K562 (cell line): ENCODE data around the gene NR1D1. TPM values are rescaled to one million over a fixed set of nuclear protein-coding genes. Genes with fewer than 3 reads are reported as not detected.
A peak's percentile ranks its signal among the peaks of the same experiment; 100 is the strongest.

ENCODE experiments used
- ATAC-seq: fragments of 200-7000 bp; cut with Tn5 transposase; 3 replicates; pipeline ENCODE4 v1.9.1; 2020; ENCODE audit warnings: moderate library complexity
- BruUV-seq: library from RNA; stranded (reverse); fragments of 400-500 nt; replicated peaks from 2 replicates; lab custom pipeline; 2021; lab: Mats Ljungman, UMichigan
- CTCF ChIA-PET: fragments of 300-600 bp; formaldehyde crosslinking; extraction: SDS; loops from one replicate; lab custom pipeline; 2021; ENCODE audit warnings: low intra/inter-chr PET ratio; lab: Yijun Ruan, JAX
- POLR2A ChIA-PET: fragments of 300-600, 350-650 bp; sonication (Branson Sonifier 250); formaldehyde crosslinking; extraction: SDS; loops from one replicate; lab custom pipeline; 2021; ENCODE audit warnings: antibody characterized with exemption, inconsistent platforms; lab: Yijun Ruan, JAX
- DNase-seq, 4 experiments: peaks; one replicate each; pipeline versions ENCODE4 v3.0.0 to v3.0.0-alpha.2; 2011 to 2018; ENCODE audit warnings: low spot score in 3 of 4, mixed read lengths in 3 of 4; ENCODE audit errors: extremely low read depth in 1 of 4
- FAIRE-seq: peaks from 2 replicates; lab custom pipeline; 2011; peaks lifted over from hg19 to GRCh38; lab: Jason Lieb, UNC
- H2AFZ ChIP-seq: 2 replicates; pipeline ENCODE4 v1.6.0; 2011; ENCODE audit warnings: low read depth, low read length, control low read depth, inconsistent platforms
- H3K27ac ChIP-seq: fragments of 200-600 bp; 3 replicates; pipeline ENCODE4 v1.8.0; 2011; ENCODE audit warnings: low read depth, mild to moderate bottlenecking, control low read depth, inconsistent platforms, low read length, moderate library complexity, mixed read lengths; ENCODE audit errors: extremely low read depth
- H3K27me3 ChIP-seq, 2 experiments: fragments of 300-600 bp in 1 of 2; 2 replicates in 1 of 2; 3 replicates in 1 of 2; pipeline versions ENCODE4 v1.6.0 to v1.8.0; 2011; ENCODE audit warnings: inconsistent platforms in 2 of 2, low read length in 2 of 2, mild to moderate bottlenecking in 1 of 2, mixed read lengths in 1 of 2, moderate library complexity in 1 of 2; ENCODE audit not compliant: control insufficient read depth in 2 of 2, insufficient read depth in 2 of 2
- H3K36me3 ChIP-seq: fragments of 300-600 bp; 3 replicates; pipeline ENCODE4 v1.8.0; 2011; ENCODE audit warnings: mild to moderate bottlenecking, low read length, inconsistent platforms; ENCODE audit not compliant: control insufficient read depth, insufficient read depth
- H3K4me1 ChIP-seq, 2 experiments: fragments of 200-600 bp in 1 of 2; replicated peaks in 1 of 2; 2 replicates in 1 of 2; 3 replicates in 1 of 2; pipeline versions ENCODE4 v1.5.1 to v1.8.0; 2011; ENCODE audit warnings: inconsistent platforms in 2 of 2, low read length in 2 of 2, mild to moderate bottlenecking in 1 of 2, mixed read lengths in 1 of 2, moderate library complexity in 1 of 2; ENCODE audit not compliant: control insufficient read depth in 2 of 2, insufficient read depth in 2 of 2
- H3K4me2 ChIP-seq: 2 replicates; pipeline ENCODE4 v1.6.1; 2011; ENCODE audit warnings: low read length, control low read depth, inconsistent platforms, mixed read lengths; ENCODE audit not compliant: insufficient read depth
- H3K4me3 ChIP-seq: fragments of 200-600 bp; sonication (generic), shearing (Covaris generic); 2 replicates; pipeline ENCODE4 v1.5.1; 2016; ENCODE audit warnings: control low read depth, inconsistent platforms
- H3K79me2 ChIP-seq: fragments of 200-600 bp; 3 replicates; pipeline ENCODE4 v1.8.0; 2011; ENCODE audit warnings: low read length, inconsistent platforms; ENCODE audit not compliant: control insufficient read depth, insufficient read depth
- H3K9ac ChIP-seq, 2 experiments: 2 replicates each; pipeline versions ENCODE4 v1.6.0 to v1.6.1; 2011; ENCODE audit warnings: low read depth in 2 of 2, low read length in 2 of 2, control low read depth in 1 of 2, inconsistent platforms in 1 of 2, mild to moderate bottlenecking in 1 of 2, mixed read lengths in 1 of 2; ENCODE audit not compliant: insufficient read depth in 1 of 2
- H3K9me1 ChIP-seq: one replicate; pipeline ENCODE4 v1.6.0; 2011; ENCODE audit warnings: inconsistent platforms, mild to moderate bottlenecking, low read length, moderate library complexity; ENCODE audit not compliant: control insufficient read depth, insufficient read depth
- H3K9me3 ChIP-seq: replicated peaks from 2 replicates; pipeline ENCODE4 v1.5.1; 2011; ENCODE audit warnings: low read depth, low read length, inconsistent platforms; ENCODE audit not compliant: control insufficient read depth, insufficient read depth
- H4K20me1 ChIP-seq: replicated peaks from 2 replicates; pipeline ENCODE4 v1.6.1; 2011; ENCODE audit warnings: low read length, inconsistent platforms, mixed read lengths; ENCODE audit not compliant: control insufficient read depth, insufficient read depth
- CGGBP1 ChIP-seq: fragments of 250-450 bp; sonication (Bioruptor Pico); IDR thresholded peaks from 2 replicates; pipeline ENCODE4 v1.9.0; 2021; ENCODE audit warnings: mild to moderate bottlenecking
- DEAF1 ChIP-seq: fragments of 450-650 bp; formaldehyde crosslinking; IDR thresholded peaks from 2 replicates; pipeline ENCODE4 v1.4.0; 2020; ENCODE audit warnings: mild to moderate bottlenecking, moderate library complexity
- MEF2D ChIP-seq: conservative IDR thresholded peaks from 2 replicates; pipeline ENCODE4 v1.6.1; 2016; ENCODE audit warnings: low read depth, missing genetic modification characterization, missing compliant biosample characterization
- RAD21 ChIP-seq, 2 experiments: fragments of 250-450 bp in 1 of 2; fragments of 450-650 bp in 1 of 2; sonication (Bioruptor Pico) in 1 of 2; formaldehyde crosslinking in 1 of 2; IDR thresholded peaks in 1 of 2; conservative IDR thresholded peaks in 1 of 2; 2 replicates each; pipeline versions ENCODE4 v1.4.0 to v1.8.0; 2020 to 2022; ENCODE audit warnings: mild to moderate bottlenecking in 2 of 2, moderate library complexity in 1 of 2
- TFE3 ChIP-seq: fragments of 450-650 bp; formaldehyde crosslinking; IDR thresholded peaks from 2 replicates; pipeline ENCODE4 v1.4.0; 2020; ENCODE audit warnings: mild to moderate bottlenecking, mixed read lengths
- ZBED1 ChIP-seq: IDR thresholded peaks from 2 replicates; pipeline ENCODE4 v1.6.1; 2014
- ZBTB34 ChIP-seq: fragments of 250-450 bp; sonication (Bioruptor Pico); IDR thresholded peaks from 2 replicates; pipeline ENCODE4 v1.8.0; 2021; ENCODE audit warnings: mild to moderate bottlenecking, moderate library complexity
- ZNF707 ChIP-seq: fragments of 250-450 bp; sonication (Bioruptor Pico); conservative IDR thresholded peaks from 2 replicates; pipeline ENCODE4 v1.8.0; 2022; ENCODE audit warnings: inconsistent platforms, mild to moderate bottlenecking, moderate library complexity
- WGBS: fragments of 100-300 bp; shearing (Covaris generic); methylation state at CpG from one replicate; pipeline ENCODE4 v1.1.6; 2016; ENCODE audit warnings: low coverage, mixed read lengths; ENCODE audit not compliant: insufficient coverage; ENCODE audit errors: missing lambda C conversion rate; 5-methylcytosine and 5-hydroxymethylcytosine counted together
- in situ Hi-C: fragments of 300-500 bp; cut with MboI; formaldehyde crosslinking; loops from 4 replicates; pipeline ENCODE4 v1.15.0; 2018; ENCODE audit warnings: inconsistent platforms, mixed read lengths
- intact Hi-C: fragments of 100-400 bp; cut with micrococcal nuclease; formaldehyde crosslinking; loops from 2 replicates; pipeline ENCODE4 v1.14.2; 2022
- polyA plus RNA-seq, 8 experiments: library from polyadenylated mRNA; depleted of rRNA in 4 of 8; stranded (reverse) in 5 of 8; unstranded in 3 of 8; fragments of >200 nt; fragmentation: Nextera tagmentation in 2 of 8; fragmentation: Illumina TruSeq in 1 of 8; extraction: Ambion mirVana in 2 of 8; extraction: Trizol in 1 of 8; gene quantifications; 2 replicates each; pipeline versions ENCODE4 v1.2.1 to v1.2.3, GENCODE V29; 2011 to 2014; ENCODE audit warnings: inconsistent platforms in 1 of 8, missing spikeins in 1 of 8
- total RNA-seq, 7 experiments: library from RNA; depleted of rRNA in 6 of 7; stranded (reverse); fragments of >200 nt in 6 of 7; fragmentation: Illumina TruSeq in 2 of 7; extraction: Trizol in 2 of 7; gene quantifications; 2 replicates each; pipeline versions ENCODE4 v1.2.1 to v1.2.3, GENCODE V29; 2011 to 2021; ENCODE audit warnings: low replicate concordance in 1 of 7

NR1D1 gene
- total and polyA plus RNA-seq, 9 of the 15 experiments (the other 6 are each of a cell fraction or from before 2014, with no cell fraction given) = 0.25 to 7.7 (median 0.65) TPM

- in situ Hi-C loops = no loop called here
- intact Hi-C loops = no loop called here
- TF ChIP-seq MEF2D (no peak), RAD21 (CRISPR knock-in tag; conservative IDR thresholded peaks at IDR 0.05 in 1 of 2, IDR thresholded peaks at IDR 0.05 in 1 of 2) (no peak), ZNF707 (CRISPR knock-in tag) (no peak)
- WGBS = 2% methylated on average over 2 of the region's 2 CpGs
- FAIRE-seq (no peak), DNase-seq (no peak), ATAC-seq (no peak)
- Histone ChIP-seq H3K9ac (peak overlapping the region; percentile 73 to 96), H2AFZ (no peak overlapping the region), H3K4me1 (peaks cover 15 to 25% of the 10 kb centered on the region in 2 experiments; a peak in 4 of 5 replicates), H3K4me2 (peak overlapping the region; percentile 89), H3K27ac (peak overlapping the region; percentile 95; the same call in 1 of the 3 replicates), H4K20me1 (no peaks in the 10 kb centered on the region; the same call in 1 of the 2 replicates), H3K4me3 (peak overlapping the region; percentile 81), H3K27me3 (no peaks in the 10 kb centered on the region), H3K79me2 (peaks cover 70% of the 10 kb centered on the region), H3K9me1 (no peaks in the 10 kb centered on the region), H3K36me3 (peaks cover 40% of the 10 kb centered on the region), H3K9me3 (no peaks in the 10 kb centered on the region)
- ChIA-PET POLR2A (interaction anchor here (0.6 to 5.4 kb wide), 11 partner anchors 10 to 340 kb away, joined by 3 to 57 read pairs (median 5); partner anchors contain the start of gene CASC3), CTCF (no interaction called here)
- TSS peak; percentile 71 for BruUV-seq
Observed at GRCh38 chr17:40123811-40124114, 23.4 kb upstream of the NR1D1 start.

- in situ Hi-C loops = no loop called here
- TF ChIP-seq DEAF1 (CRISPR knock-in tag) (no peak), ZBED1 (no peak), TFE3 (no peak), ZBTB34 (CRISPR knock-in tag) (no peak), CGGBP1 (CRISPR knock-in tag) (no peak)
Observed at GRCh38 chr17:40122999-40123810, 22.8 kb upstream of the NR1D1 start.

More at GRCh38 chr17:40122999-40123810, 22.8 kb upstream of the NR1D1 start:
- Histone ChIP-seq H3K4me1 (peaks cover 15 to 25% of the 10 kb centered on the region in 2 experiments; a peak in 4 of 5 replicates), H3K79me2 (peaks cover 70% of the 10 kb centered on the region), H3K27ac (peak overlapping the region; percentile 95), H3K9me3 (no peaks in the 10 kb centered on the region), H3K9ac (peak overlapping the region; percentile 73 to 96), H3K36me3 (peaks cover 35% of the 10 kb centered on the region), H3K4me3 (peak overlapping the region; percentile 81), H2AFZ (peak overlapping the region; percentile 12; the same call in 1 of the 2 replicates), H3K4me2 (peak overlapping the region; percentile 89), H3K9me1 (no peaks in the 10 kb centered on the region), H3K27me3 (no peaks in the 10 kb centered on the region), H4K20me1 (no peaks in the 10 kb centered on the region; the same call in 1 of the 2 replicates)
- peak; percentile 41 for ATAC-seq
- peak; percentile 61 to 74 (median 72) for DNase-seq
- ChIA-PET CTCF (no interaction called here), POLR2A (interaction anchor here (0.6 to 5.4 kb wide), 14 partner anchors 10 to 340 kb away, joined by 3 to 57 read pairs (median 5); partner anchors contain the start of genes CASC3 and NR1D1)
- intact Hi-C loops = no loop called here
- no TSS peak for BruUV-seq
- FAIRE-seq = peak; percentile 81
- WGBS = under 1% methylated on average over 41 of the region's 43 CpGs
